GM12878 (cell line): Measurements from ENCODE around the gene TBC1D9B. TPM values are rescaled to one million over a fixed set of nuclear protein-coding genes. Genes with fewer than 3 reads are reported as not detected.

Experiments
- CHD4 ChIP-seq: fragments of 200-600 bp; sonication (generic); IDR thresholded peaks from 2 replicates; pipeline ENCODE4 v1.6.1; 2016; ENCODE audit warnings: mild to moderate bottlenecking
- EZH2 ChIP-seq: IDR thresholded peaks from 2 replicates; pipeline ENCODE4 v1.6.1; 2012; ENCODE audit warnings: low read depth, mild to moderate bottlenecking, control low read depth, inconsistent platforms, low read length, borderline replicate concordance; ENCODE audit not compliant: control insufficient read depth
- FOXK2 ChIP-seq: fragments of 450-650 bp; IDR thresholded peaks from 2 replicates; pipeline ENCODE4 v1.6.1; 2017; ENCODE audit warnings: mild to moderate bottlenecking, moderate library complexity
- KLF5 ChIP-seq: fragments of 450-650 bp; IDR thresholded peaks from 2 replicates; pipeline ENCODE4 v1.6.1; 2014; ENCODE audit warnings: mild to moderate bottlenecking; ENCODE audit not compliant: partially characterized antibody
- PRDM15 ChIP-seq: fragments of 450-650 bp; formaldehyde crosslinking; IDR thresholded peaks from 2 replicates; pipeline ENCODE4 v1.4.0; 2020; ENCODE audit warnings: mild to moderate bottlenecking, moderate library complexity
- SRF ChIP-seq, 2 experiments: IDR thresholded peaks; 2 replicates each; pipeline ENCODE4 v1.6.1; 2011; ENCODE audit warnings: low read depth in 2 of 2, low read length in 2 of 2, mild to moderate bottlenecking in 1 of 2, moderate library complexity in 1 of 2
- ZNF687 ChIP-seq: fragments of 450-650 bp; IDR thresholded peaks from 2 replicates; pipeline ENCODE4 v1.6.1; 2017; ENCODE audit warnings: mild to moderate bottlenecking, moderate library complexity
- polyA plus RNA-seq, 11 experiments: library from polyadenylated mRNA; depleted of rRNA in 4 of 11; unstranded in 6 of 11; stranded (reverse) in 5 of 11; fragments of >200 nt; fragmentation: Nextera tagmentation in 4 of 11; fragmentation: Illumina TruSeq in 1 of 11; extraction: Ambion mirVana in 4 of 11; extraction: Trizol in 1 of 11; gene quantifications; 1 replicate in 1 of 11; 2 replicates in 10 of 11; pipeline versions ENCODE4 v1.2.1 to v1.2.3, GENCODE V29; 2011 to 2016; ENCODE audit warnings: inconsistent platforms in 2 of 11, missing spikeins in 2 of 11, low read depth in 1 of 11
- total RNA-seq, 4 experiments: library from RNA; depleted of rRNA in 3 of 4; stranded (reverse); fragments of >200 nt in 3 of 4; fragmentation: Illumina TruSeq in 1 of 4; extraction: Trizol in 1 of 4; gene quantifications; 2 replicates each; pipeline versions ENCODE4 v1.2.1 to v1.2.3, GENCODE V29; 2013 to 2021
- TF ChIP-seq, protein P1 (sequence below): fragments of 450-650 bp; IDR thresholded peaks from 2 replicates; pipeline ENCODE4 v1.6.1; 2017; ENCODE audit warnings: mild to moderate bottlenecking, moderate library complexity

The TBC1D9B gene
- total and polyA plus RNA-seq, 10 of the 15 experiments (the other 5 are each of a cell fraction or from before 2014, with no cell fraction given): 4.0 to 74.2 (median 34.6) TPM

DNA sequence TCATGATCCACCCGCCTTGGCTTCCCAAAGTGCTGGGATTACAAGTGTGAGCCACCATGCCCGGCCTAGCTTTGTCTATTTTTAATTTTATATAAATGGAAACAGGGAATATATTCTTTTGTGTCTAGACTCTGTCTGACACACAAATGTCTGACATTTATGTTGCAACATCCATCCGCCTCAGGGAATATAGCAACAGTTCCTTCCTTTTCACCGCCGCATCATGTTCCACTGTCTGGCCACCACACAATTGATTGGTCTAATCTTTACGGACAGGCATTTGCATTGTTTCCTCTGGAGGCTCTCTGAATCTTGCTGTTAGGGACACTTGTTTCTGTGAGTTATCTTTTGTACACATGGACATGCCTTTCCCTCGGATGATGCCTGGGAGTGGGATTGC lies 20.1 kb upstream of the TBC1D9B start (continued):
- TF ChIP-seq PRDM15 (CRISPR knock-in tag): no peak
- TF ChIP-seq ZNF687: no peak
- no peak for TF ChIP-seq KLF5
- no peak for TF ChIP-seq EZH2
- TF ChIP-seq CHD4: no peak
- TF ChIP-seq FOXK2: no peak
- TF ChIP-seq, protein P1, sequence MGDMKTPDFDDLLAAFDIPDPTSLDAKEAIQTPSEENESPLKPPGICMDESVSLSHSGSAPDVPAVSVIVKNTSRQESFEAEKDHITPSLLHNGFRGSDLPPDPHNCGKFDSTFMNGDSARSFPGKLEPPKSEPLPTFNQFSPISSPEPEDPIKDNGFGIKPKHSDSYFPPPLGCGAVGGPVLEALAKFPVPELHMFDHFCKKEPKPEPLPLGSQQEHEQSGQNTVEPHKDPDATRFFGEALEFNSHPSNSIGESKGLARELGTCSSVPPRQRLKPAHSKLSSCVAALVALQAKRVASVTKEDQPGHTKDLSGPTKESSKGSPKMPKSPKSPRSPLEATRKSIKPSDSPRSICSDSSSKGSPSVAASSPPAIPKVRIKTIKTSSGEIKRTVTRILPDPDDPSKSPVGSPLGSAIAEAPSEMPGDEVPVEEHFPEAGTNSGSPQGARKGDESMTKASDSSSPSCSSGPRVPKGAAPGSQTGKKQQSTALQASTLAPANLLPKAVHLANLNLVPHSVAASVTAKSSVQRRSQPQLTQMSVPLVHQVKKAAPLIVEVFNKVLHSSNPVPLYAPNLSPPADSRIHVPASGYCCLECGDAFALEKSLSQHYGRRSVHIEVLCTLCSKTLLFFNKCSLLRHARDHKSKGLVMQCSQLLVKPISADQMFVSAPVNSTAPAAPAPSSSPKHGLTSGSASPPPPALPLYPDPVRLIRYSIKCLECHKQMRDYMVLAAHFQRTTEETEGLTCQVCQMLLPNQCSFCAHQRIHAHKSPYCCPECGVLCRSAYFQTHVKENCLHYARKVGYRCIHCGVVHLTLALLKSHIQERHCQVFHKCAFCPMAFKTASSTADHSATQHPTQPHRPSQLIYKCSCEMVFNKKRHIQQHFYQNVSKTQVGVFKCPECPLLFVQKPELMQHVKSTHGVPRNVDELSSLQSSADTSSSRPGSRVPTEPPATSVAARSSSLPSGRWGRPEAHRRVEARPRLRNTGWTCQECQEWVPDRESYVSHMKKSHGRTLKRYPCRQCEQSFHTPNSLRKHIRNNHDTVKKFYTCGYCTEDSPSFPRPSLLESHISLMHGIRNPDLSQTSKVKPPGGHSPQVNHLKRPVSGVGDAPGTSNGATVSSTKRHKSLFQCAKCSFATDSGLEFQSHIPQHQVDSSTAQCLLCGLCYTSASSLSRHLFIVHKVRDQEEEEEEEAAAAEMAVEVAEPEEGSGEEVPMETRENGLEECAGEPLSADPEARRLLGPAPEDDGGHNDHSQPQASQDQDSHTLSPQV: no peak
- no peak for TF ChIP-seq SRF (IDR thresholded peaks at IDR 0.05; ENCODE audit: low read depth in 2 of 2, low read length in 2 of 2)
